Keratinocyte (primary cell): ENCODE data around the gene ZEB2. TPM values are rescaled to one million over a fixed set of nuclear protein-coding genes. Genes with fewer than 3 reads are reported as not detected.

Experiments used
- DNase-seq: peaks from one replicate; pipeline ENCODE4 v3.0.0-alpha.2; 2011; ENCODE audit warnings: low read depth, missing footprints, low spot score
- FAIRE-seq: peaks from 2 replicates; lab custom pipeline; 2011; peaks lifted over from hg19 to GRCh38; lab: Jason Lieb, UNC
- H2AFZ ChIP-seq: 2 replicates; pipeline ENCODE4 v1.6.0; 2012; ENCODE audit warnings: low read length, control low read depth, inconsistent platforms; ENCODE audit not compliant: control insufficient read depth
- H3K27ac ChIP-seq: 2 replicates; pipeline ENCODE4 v1.5.1; 2011; ENCODE audit warnings: low read length; ENCODE audit not compliant: control insufficient read depth, insufficient read depth
- H3K27me3 ChIP-seq: 3 replicates; pipeline ENCODE4 v1.6.0; 2011; ENCODE audit warnings: low read length; ENCODE audit not compliant: control insufficient read depth, insufficient read depth; ENCODE audit errors: extremely low read depth
- H3K36me3 ChIP-seq, 2 experiments: 2 replicates in 1 of 2; 3 replicates in 1 of 2; pipeline ENCODE4 v1.5.1; 2011; ENCODE audit warnings: low read length in 2 of 2, mild to moderate bottlenecking in 1 of 2; ENCODE audit not compliant: control insufficient read depth in 2 of 2, insufficient read depth in 2 of 2; ENCODE audit errors: extremely low read depth in 1 of 2
- H3K4me1 ChIP-seq: 3 replicates; pipeline ENCODE4 v1.5.1; 2011; ENCODE audit warnings: low read length; ENCODE audit not compliant: control insufficient read depth, insufficient read depth; ENCODE audit errors: extremely low read depth
- H3K4me2 ChIP-seq: 3 replicates; pipeline ENCODE4 v1.6.0; 2011; ENCODE audit warnings: low read depth, low read length; ENCODE audit not compliant: control insufficient read depth, insufficient read depth; ENCODE audit errors: extremely low read depth
- H3K4me3 ChIP-seq, 3 experiments: fragments of 200-600 bp in 1 of 3; sonication (generic) in 1 of 3; 2 replicates in 2 of 3; 3 replicates in 1 of 3; pipeline ENCODE4 v1.5.1; 2011 to 2016; ENCODE audit warnings: low read length in 3 of 3, mild to moderate bottlenecking in 3 of 3, control low read depth in 2 of 3, inconsistent platforms in 1 of 3, low read depth in 1 of 3, mixed read lengths in 1 of 3, mixed run types in 1 of 3, moderate library complexity in 1 of 3; ENCODE audit not compliant: control insufficient read depth in 2 of 3, insufficient read depth in 2 of 3; ENCODE audit errors: extremely low read depth in 1 of 3
- H3K79me2 ChIP-seq: 2 replicates; pipeline ENCODE4 v1.6.0; 2012; ENCODE audit warnings: low read length; ENCODE audit not compliant: control insufficient read depth, insufficient read depth
- H3K9ac ChIP-seq: 3 replicates; pipeline ENCODE4 v1.6.0; 2011; ENCODE audit warnings: low read length; ENCODE audit not compliant: control insufficient read depth, insufficient read depth; ENCODE audit errors: extremely low read depth
- H3K9me1 ChIP-seq: 3 replicates; pipeline ENCODE4 v1.6.0; 2011; ENCODE audit warnings: low read length; ENCODE audit not compliant: control insufficient read depth, insufficient read depth; ENCODE audit errors: extremely low read depth
- H3K9me3 ChIP-seq: 2 replicates; pipeline ENCODE4 v1.5.1; 2012; ENCODE audit warnings: low read depth, low read length; ENCODE audit not compliant: control insufficient read depth
- H4K20me1 ChIP-seq: 3 replicates; pipeline ENCODE4 v1.6.0; 2011; ENCODE audit warnings: low read length; ENCODE audit not compliant: control insufficient read depth, insufficient read depth; ENCODE audit errors: extremely low read depth
- CTCF ChIP-seq, 3 experiments: IDR thresholded peaks in 1 of 3; conservative IDR thresholded peaks in 1 of 3; optimal IDR thresholded peaks in 1 of 3; 2 replicates in 2 of 3; 3 replicates in 1 of 3; pipeline versions ENCODE3 to v1.5.1; 2011; ENCODE audit warnings: low read length in 3 of 3, mild to moderate bottlenecking in 3 of 3, moderate library complexity in 2 of 3, control low read depth in 1 of 3, inconsistent platforms in 1 of 3; ENCODE audit not compliant: insufficient read depth in 2 of 3; ENCODE audit errors: extremely low read depth in 1 of 3
- EZH2 ChIP-seq: IDR thresholded peaks from one replicate; pipeline ENCODE4 v1.6.1; 2012; ENCODE audit warnings: inconsistent platforms, mild to moderate bottlenecking, low read length, moderate library complexity
- dilution Hi-C: fragments of 300-500 bp; cut with MboI; formaldehyde crosslinking; loops from one replicate; pipeline ENCODE4 v1.7.0; 2020; ENCODE audit warnings: low sequenced_read_pairs; ENCODE audit not compliant: extremely low pct_ligation_motif_present
- polyA plus RNA-seq, 5 experiments: library from polyadenylated mRNA; depleted of rRNA in 3 of 5; stranded (reverse) in 3 of 5; stranded (forward) in 1 of 5; unstranded in 1 of 5; fragments of >200 nt; gene quantifications; 1 replicate in 1 of 5; 2 replicates in 3 of 5; 3 replicates in 1 of 5; pipeline versions ENCODE4 v1.2.1 to v1.2.3, GENCODE V29; 2011 to 2012; ENCODE audit warnings: missing spikeins in 2 of 5, low read depth in 1 of 5, low replicate concordance in 1 of 5

ZEB2 gene
- polyA plus RNA-seq, 1 donor (not counting 4 experiments of a cell fraction or from before 2014, with no cell fraction given): 0.12 TPM

DNA sequence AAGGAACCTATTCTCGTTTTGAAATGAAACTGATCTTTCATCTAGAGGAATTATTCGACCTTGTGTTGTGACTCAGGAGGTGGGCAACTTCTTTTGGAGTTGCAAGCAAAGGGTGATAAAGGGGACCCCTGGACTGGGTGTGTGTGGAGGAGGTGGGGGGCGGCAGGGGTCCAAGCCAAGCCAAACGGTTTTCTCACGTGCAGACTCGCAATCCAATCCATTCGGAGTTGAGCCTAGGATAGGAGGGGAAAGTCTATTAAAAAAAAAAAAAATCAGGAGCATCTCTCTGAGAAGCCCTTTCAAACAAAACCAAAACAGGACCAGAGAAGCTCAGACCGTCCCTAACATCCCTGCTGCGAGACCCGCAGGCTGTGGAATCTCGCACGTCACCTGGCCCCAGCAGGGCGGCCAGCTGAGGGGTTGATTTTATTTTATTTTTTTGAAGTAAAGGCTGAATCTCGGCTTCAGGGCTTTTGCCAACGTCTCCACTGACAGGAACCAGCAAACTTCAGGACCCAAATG is 3.7 kb upstream of the ZEB2 start:
- TF ChIP-seq EZH2 (peak; percentile 75), CTCF (optimal IDR thresholded peaks at IDR 0.05 in 1 of 3, IDR thresholded peaks at IDR 0.05 in 1 of 3, conservative IDR thresholded peaks at IDR 0.05 in 1 of 3; ENCODE audit: extremely low read depth in 1 of 3, insufficient read depth in 2 of 3, low read length in 3 of 3) (no peak)
- Histone ChIP-seq H3K9me3 (no peaks in the 10 kb centered on the region), H2AFZ (no peak overlapping the region), H3K79me2 (no peaks in the 10 kb centered on the region), H3K9ac (no peak overlapping the region), H4K20me1 (peaks cover 2% of the 10 kb centered on the region), H3K4me1 (no peaks in the 10 kb centered on the region), H3K4me3 (peak overlapping the region in 2 of 3 experiments; percentile 2 to 6), H3K36me3 (no peaks in the 10 kb centered on the region), H3K27ac (no peak overlapping the region), H3K9me1 (no peaks in the 10 kb centered on the region), H3K27me3 (peaks cover 61% of the 10 kb centered on the region), H3K4me2 (peak overlapping the region; percentile 22)
- DNase-seq (no peak), FAIRE-seq (no peak)
- dilution Hi-C loops: no loop called here

- Histone ChIP-seq H3K79me2 (no peaks in the 10 kb centered on the region), H3K9me1 (no peaks in the 10 kb centered on the region), H4K20me1 (peaks cover 2% of the 10 kb centered on the region), H3K4me3 (peak overlapping the region in 2 of 3 experiments; percentile 2 to 6), H2AFZ (no peak overlapping the region), H3K9ac (no peak overlapping the region), H3K9me3 (no peaks in the 10 kb centered on the region), H3K4me1 (peaks cover 2% of the 10 kb centered on the region), H3K27me3 (peaks cover 67% of the 10 kb centered on the region), H3K27ac (no peak overlapping the region), H3K4me2 (peak overlapping the region; percentile 22), H3K36me3 (no peaks in the 10 kb centered on the region)
- TF ChIP-seq EZH2 (no peak), CTCF (optimal IDR thresholded peaks at IDR 0.05 in 1 of 3, IDR thresholded peaks at IDR 0.05 in 1 of 3, conservative IDR thresholded peaks at IDR 0.05 in 1 of 3; ENCODE audit: extremely low read depth in 1 of 3, insufficient read depth in 2 of 3, low read length in 3 of 3) (no peak)
- DNase-seq: no peak
- FAIRE-seq: no peak
- dilution Hi-C loops: no loop called here
Observed at GRCh38 chr2:144522897-144523595, 3.1 kb upstream of the ZEB2 start.
